Measurements from ENCODE around the gene PLK1.

DNA sequence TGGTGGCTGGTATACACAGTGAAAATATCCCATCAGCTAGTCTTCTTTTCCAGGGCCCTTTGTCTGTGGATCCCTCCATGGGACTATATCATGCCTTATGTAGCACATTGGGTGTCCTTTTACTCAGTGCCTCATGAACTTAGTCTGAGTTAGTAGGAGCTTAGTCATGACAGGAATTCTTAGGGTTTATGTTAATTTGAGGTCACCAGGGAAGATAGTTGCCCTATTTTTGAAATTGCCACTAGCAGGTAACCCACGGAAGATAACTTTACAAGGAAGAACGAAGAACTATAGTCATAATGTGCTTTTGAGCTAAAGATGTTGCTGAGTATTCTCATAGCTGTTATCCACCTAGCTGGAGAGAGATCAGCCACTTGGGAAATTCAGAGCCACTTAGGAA, 14.8 kb upstream of the PLK1 start:
- TF ChIP-seq, protein P1, sequence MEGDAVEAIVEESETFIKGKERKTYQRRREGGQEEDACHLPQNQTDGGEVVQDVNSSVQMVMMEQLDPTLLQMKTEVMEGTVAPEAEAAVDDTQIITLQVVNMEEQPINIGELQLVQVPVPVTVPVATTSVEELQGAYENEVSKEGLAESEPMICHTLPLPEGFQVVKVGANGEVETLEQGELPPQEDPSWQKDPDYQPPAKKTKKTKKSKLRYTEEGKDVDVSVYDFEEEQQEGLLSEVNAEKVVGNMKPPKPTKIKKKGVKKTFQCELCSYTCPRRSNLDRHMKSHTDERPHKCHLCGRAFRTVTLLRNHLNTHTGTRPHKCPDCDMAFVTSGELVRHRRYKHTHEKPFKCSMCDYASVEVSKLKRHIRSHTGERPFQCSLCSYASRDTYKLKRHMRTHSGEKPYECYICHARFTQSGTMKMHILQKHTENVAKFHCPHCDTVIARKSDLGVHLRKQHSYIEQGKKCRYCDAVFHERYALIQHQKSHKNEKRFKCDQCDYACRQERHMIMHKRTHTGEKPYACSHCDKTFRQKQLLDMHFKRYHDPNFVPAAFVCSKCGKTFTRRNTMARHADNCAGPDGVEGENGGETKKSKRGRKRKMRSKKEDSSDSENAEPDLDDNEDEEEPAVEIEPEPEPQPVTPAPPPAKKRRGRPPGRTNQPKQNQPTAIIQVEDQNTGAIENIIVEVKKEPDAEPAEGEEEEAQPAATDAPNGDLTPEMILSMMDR (IDR thresholded peaks at IDR 0.05) = no peak
- TF ChIP-seq POLR2A (IDR thresholded peaks at IDR 0.05) = no peak

Data from thyroid gland (tissue), 4 donors.